Daoy (cell line): ENCODE measurements around the gene PCNX4. TPM values are rescaled to one million over a fixed set of nuclear protein-coding genes. Genes with fewer than 3 reads are reported as not detected.

Experiments used
- DNase-seq: peaks from one replicate; pipeline ENCODE4 v3.0.0-alpha.2; 2015; ENCODE audit warnings: low read depth
- total RNA-seq: library from RNA; depleted of rRNA; stranded (reverse); fragments of >200 nt; shearing (Covaris generic); gene quantifications from 2 replicates; pipeline ENCODE4 v1.2.3, GENCODE V29; 2014

Gene PCNX4
- total RNA-seq, 1 experiment from 2014 or later, result 113 TPM

DNA sequence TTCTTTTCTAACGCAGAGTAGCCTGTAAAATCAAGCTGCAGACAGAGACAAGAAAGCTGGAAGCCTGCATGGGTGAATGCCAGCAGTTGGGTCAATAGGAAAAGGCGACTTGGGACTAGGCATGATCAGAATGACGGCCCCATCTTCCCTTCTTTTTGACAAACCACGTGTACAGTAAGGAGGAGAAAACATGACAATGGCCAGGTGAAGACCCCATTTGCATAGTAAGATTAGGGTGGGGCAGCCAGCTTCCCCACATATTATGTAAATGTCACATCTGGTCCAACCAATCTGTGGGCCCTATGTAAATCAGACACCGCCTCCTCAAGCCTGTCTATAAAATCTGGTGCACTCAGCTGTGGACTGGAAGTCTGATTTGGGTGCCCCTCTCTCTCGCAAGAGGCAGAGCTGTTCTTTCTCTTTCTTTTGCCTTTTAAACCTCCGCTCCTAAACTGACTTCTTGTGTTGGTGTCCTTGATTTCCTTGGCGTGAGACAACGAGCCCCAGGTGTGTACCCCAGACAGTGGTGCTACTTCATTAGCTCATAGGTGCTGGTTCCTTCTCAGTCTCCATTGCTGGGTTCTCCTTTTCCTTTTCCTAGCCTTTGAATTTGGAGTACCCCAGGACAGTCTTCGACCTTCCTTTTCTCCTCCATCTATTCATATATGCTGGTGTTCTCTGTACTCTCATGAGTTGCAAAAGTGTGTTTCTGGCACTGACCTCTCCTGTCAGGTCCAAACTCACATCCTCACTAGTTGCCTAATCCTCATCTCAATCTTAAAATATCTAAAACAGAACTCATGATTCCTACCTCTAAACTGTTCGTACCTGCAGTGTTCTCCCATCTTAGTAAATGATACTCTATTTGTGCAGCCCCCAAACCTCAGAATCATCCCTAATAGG lies 82.9 kb downstream of the PCNX4 start:
- DNase-seq, result no peak

DNA sequence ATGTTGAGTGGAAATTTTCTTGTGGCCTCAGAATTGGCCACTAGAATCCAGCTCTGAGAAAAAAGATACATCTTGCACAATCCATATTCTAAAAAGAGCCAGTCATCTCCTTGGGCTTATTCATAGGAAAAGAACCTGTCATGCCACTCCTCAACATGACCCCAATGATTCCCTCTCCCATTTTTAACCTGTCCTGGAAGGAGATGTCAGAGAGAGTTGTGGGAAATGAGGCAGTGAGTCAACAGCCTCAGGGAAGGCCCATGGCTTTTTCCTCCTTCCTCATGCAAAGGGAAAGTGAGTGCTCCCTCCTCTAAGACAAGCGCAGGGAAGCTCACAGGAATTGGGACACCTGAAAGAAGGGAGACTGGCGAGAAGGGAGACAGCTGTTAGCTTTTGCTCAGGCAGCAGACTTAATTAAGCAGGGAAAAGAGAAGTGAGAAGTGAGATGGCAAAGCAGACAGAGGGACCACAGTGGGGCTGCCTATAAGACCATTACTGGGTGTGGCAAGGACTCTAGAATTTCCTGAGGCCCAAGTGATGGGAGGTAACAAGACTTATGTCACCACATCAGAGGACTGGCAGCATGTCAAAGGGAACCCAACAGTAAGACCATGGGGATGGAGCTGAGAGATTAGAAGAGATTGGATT lies 83.7 kb downstream of the PCNX4 start:
- no peak for DNase-seq

DNA sequence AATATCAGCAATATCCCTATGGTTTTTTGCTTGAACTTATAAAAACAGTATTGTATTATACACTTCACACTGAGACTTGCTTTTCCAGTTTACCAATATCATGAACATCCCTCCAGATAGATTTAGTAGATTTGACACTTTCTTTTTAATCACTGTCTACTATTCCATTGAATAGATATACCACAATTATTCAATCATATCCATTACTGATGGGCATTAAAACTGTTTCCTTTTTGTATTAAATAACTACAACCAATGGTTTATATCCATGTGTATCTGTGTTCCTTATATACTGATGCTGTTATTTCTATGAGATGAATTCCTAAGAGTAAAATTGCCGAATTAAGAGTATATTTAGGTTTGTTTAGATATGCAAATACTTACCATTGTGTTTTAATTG lies 86.4 kb downstream of the PCNX4 start:
- no peak for DNase-seq

DNA sequence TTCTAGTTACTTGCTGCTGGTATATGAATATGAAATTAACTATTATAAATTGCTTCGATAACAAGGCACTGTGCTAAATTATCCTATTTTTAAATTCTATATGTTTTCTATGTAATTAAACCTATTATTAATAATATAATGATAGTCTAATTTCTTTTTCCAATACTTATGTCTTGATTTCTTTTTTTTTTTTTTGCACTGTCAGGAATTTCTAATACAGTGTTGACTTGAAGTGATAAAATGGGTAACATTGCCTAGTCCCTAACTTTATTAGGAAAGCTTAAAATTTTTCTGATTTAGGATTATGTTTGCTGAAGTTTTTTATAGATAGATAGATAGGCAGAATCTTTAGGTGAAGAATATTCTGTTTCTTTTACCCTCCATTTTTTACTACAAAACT lies 87.1 kb downstream of the PCNX4 start:
- no peak for DNase-seq

DNA sequence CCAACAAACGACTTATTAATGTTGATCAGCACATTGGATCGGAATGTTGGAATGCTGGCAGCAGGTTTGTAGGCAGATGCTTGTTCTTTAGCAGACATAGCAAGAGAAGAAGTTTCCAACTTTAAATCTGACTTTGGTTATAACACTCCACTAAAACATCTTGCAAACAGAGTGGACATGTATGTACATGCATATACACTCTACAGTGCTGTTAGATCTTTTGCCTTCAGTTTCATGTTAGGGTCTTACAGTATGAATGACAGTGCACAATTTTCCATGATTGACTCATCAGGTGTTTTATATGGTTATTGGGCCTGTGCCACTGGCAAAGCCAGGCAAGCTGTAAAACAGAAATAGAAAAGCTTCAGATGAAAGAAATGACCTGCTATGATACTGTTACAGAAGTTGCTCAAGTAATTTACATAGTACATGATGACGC lies 87.7 kb downstream of the PCNX4 start:
- DNase-seq, result no peak

DNA sequence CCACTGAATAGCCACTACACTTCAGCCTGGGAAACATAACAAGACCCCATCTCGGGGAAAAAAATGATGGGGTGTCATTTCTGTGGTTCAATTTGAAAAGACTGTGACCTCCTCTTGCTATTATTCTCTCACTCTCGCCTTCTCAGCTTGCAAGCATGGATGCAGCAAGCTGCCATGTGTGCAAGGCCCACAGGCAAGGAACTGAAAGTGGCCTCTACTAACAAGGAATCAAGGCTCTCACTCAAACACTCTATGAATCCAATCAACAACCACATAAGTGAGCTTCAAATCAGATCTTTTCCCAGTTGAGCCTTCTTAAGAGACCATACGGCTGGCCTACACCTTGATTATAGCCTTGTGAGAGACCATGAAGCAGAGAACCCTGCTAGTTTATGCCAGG lies 91.4 kb downstream of the PCNX4 start:
- no peak for DNase-seq

DNA sequence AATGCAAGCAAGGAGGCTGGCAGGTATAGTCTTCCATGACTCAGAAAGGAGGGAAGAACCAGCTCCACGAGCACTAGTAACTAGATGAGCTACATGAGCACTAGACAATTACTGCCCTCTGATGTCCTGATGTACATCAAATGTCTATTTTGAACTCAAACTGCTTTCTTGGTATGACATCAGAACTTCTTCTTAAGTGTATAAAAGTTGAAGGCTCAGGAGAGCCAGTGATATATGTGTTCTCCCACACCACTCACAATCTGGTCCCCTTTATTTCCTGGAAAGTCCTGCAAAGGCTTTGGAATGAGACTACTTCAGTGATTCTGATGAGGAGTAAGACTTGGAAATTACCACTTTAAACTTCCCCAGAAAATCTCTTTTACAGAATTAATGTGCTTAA lies 92.0 kb downstream of the PCNX4 start:
- no peak for DNase-seq

DNA sequence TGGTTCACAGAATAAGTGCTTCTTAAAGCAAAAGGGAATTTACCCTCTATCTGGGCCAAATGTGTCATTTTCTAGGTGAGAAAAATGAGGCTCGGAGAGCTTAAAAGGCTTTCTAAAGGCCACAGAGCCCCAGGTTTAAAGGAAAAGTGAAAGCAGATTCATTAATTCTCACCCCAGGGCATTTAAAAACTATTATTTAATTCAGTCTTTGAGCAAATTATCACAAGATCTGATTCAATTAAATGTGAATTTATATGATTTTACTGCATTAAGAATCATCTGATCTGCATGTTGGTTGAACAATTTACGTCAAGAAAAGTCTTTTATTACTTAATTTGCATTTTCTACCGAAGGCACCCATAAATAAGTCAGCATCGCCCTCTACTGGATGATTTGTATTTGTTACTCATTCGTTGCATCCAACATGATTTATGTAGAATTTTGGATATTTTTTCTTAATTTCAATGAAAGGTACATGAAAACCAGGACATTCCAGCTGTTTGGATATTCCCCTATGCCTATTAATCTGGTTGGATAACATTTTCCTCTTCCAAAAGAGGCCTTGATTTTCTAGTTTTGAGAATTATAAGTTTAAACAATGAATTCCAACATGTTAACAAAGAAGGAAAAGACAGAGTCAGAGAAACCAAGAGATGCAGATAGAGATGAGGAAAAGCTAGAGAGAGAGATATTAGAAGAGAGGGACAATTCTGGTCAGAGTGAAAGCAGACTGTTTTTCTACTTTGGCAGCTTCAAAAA lies 92.6 kb downstream of the PCNX4 start:
- peak; percentile 57 for DNase-seq

DNA sequence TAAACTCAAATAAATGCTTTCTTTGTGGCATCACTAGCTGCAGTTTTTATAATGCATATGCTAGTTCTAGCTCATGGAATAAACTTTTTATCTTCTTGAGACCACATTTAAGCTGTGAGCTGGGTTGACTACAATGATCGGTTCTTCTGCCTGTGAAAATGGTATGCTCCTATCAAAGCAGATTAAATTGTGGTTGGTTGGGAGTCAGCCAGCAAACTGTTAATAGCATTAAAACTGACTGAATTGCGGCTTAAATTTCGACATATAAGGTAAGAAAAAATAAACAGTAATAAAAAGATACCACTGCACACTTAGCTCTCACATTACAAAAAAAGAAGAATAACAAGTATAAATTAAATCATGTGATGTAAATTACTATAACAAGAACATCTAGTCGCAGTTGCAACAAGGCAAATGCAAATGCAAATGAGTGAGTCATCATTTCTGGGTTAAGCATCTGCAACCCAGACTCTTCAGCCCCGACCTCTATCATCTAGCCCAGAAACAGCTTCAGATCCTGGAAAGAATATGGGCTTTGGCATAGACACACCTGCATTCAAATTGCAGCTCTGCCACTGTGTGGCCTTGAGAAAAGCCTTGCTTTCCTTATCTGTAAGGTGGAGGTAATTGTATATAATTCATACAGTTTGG lies 93.3 kb downstream of the PCNX4 start:
- DNase-seq, result no peak

DNA sequence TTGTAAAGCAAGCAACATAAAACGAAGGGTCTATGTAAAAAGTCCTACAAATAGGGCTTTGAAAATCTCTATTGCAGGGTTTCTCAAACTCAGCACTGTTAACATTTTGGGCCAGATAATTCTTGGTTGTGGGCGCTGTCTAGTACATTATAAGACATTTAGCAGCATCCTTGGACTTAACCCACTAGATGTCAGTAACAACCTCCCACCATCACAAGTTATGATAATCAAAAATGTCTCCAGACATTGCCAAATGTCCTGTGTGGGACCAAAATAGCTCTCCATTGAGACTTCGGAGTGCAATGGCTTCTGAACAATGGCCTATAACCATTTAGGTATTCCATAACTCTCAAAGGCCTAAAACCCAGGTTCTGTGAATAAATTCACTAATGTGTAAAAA lies 96.4 kb downstream of the PCNX4 start:
- no peak for DNase-seq

DNA sequence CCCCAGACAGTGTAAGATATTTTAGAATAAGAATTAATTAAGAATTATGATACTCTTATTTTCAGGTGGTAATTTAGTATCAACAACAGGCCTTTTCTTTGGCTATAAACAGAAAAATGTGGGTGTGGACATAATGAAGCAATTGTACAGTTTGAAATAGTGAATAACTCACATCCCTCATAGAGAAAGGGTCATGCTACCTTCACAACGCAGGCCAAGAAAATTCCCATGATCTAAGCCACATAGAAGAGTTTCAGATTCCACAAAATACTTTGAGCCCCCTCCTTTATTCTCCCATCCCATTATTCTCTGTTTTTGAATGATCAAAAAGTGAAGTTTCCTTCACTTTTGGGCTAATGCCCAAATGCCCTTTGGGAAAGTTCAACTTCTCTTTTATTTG lies 97.0 kb downstream of the PCNX4 start:
- DNase-seq, result no peak

DNA sequence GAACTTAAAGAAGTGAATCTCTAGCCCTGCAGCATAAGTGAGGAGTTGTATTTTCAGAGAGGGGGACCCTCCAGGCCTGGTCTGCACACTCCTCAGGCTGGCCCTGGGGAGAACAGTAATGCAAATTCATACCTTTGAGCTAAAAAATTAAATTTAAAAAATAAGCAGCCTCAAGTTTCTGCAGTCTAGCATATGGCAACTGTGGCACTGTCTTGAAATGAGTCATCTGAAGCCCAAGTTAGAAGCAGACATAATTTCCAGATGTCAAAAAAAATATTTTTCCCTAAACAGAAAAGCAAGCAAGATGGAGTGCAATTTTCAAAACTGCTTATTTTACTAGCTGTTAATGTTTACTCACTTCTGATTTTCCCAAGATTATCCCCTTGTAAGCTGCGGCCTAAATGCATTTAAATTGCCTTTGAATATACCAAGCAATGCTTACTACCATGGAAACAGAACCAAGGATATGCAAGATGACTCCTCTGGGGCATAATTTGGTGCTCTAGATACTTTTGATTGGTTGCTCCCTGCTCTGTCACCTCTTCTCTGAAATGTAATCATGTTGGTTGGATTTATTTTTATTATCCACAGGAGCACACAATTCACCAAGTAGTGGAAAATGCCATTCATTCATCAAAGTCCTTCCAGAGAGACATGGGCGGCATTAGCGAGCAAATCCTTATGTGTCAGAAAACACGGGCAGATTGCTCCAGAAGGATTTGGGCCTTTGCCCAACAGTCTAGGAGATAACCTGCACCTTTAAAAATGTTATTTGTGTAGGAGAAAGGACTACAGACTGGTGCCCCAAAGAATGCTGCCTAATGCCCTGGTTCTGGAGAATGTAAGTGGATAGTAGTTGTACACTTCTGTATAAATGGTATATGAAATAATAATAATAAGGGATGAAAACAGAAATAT lies 98.5 kb downstream of the PCNX4 start:
- no peak for DNase-seq

DNA sequence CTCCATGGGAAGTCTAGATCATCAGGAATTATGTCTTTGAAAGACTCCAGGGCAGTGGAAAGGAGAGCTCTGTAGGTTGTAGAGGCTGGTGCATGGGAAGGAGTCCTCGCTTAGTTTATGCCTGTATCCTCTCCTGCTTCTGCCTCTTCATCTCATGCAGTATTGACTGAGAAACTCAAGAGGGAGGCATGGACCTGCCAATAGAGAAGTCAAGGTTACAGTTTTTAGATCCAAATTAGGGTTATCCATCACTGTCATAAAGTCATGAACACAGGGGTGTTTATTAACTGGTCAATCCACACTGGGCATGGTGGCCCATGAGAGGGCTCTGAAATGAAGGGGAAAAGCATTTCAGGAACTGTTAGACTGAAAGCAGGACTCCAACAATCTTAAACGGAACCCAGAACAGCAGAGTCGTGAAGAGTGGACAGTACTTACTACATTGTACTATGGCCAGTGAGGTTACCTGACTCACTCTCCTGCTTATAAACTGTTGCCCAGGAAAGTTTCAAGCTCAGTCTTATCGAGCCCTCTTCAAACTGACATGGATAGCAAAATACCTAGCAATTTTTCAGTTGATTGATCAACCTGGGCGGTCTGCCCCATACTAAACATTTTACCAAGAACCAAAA lies 103.6 kb downstream of the PCNX4 start:
- no peak for DNase-seq

DNA sequence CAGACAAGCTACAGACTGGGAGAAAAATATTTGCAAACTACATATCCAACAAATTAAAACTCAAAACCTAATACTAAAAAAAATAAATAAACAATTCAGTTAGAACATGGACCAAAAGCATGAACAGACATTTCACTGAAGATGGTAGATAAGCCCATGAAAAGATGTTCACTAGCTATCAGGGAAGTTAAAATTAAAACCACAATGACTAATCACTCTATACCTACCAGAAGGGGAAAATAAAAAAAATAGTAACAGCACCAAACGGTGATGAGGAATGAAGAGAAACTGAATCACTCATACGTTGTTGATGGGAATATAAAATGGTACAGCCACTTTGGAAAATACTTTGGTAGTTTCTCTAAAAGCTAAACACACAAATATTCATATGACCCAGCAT lies 104.6 kb downstream of the PCNX4 start:
- DNase-seq, result no peak

DNA sequence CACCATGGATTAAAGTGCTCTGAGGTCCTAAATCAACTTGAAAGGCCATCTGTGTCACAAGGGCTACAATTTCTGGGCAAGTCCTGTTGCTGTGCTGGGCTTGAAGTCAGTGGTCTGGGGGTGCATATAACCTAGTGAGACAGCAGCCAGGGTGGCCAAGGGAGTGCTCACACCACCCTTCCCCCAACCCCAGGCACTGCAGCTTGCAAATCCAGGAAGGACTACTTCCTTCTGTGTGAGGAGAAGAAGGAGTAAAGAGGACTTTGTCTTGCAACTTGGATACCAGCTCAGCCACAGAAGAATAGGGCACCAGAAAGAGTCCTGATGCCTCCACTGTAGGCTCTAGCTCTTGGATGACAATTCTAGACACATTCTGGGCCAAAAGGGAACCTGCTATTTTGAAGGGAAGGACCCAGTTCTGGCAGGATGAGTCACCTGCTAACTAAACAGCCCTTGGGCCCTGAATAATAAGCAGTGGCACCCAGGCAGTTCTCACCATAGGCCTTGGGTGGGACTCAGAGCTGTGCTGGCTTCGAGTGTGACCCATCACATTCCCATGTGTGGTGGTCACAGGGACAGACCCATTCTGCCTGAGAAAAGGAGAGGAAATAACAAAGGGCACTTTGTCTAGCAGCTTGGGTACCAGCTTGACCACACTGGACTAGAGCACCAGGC lies 106.0 kb downstream of the PCNX4 start:
- peak; percentile 57 for DNase-seq

DNA sequence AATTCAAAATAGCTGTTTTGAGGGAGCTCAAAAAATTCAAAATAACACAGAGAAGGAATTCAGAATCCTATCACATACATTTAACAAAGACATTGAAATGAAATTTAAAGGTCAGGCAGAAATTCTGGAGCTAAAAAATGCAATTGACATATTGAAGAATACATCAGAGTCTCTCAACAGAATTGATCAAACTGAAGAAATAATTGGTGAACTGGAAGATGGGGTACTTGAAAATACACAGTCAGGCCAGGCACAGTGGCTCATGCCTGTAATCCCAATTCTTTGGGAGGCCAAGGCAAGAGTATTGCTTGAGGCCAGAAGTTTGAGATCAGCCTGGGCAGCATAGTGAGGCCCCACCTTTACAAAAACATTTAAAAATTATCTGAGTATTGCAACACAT lies 107.6 kb downstream of the PCNX4 start:
- DNase-seq, result no peak

DNA sequence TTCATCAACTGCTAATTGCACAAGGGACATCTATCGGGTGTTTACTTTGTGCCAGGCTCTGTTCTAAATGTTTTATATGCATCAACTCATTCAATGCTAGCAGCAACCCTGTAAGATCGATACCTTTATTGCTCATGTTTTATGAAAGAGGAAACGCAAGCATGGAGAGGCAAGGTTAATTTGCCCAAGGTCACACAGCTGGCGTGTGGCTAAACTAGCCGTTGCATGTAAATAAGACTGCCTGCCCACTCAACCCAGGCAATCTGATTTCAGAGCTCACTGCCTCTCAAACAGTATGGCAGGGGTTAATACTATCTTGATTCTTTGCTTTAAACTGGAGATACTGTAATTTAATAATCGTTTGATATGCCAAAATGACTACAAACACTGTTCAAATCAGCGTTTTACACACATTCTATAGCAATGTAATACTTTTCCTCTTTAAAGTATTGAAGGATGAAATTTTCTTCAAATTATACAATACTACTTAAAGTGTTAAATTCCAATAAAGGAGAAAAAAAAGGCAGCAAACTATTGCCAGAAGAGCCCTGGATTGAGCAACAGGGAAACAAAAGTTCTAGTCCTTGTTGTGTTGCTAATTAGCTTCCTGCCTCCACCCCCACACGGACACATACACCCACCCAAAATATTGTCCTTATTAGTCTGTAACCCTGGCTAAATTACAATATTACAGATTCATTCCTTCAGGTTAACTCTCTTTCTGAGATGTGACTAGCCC lies 112.5 kb downstream of the PCNX4 start:
- no peak for DNase-seq

DNA sequence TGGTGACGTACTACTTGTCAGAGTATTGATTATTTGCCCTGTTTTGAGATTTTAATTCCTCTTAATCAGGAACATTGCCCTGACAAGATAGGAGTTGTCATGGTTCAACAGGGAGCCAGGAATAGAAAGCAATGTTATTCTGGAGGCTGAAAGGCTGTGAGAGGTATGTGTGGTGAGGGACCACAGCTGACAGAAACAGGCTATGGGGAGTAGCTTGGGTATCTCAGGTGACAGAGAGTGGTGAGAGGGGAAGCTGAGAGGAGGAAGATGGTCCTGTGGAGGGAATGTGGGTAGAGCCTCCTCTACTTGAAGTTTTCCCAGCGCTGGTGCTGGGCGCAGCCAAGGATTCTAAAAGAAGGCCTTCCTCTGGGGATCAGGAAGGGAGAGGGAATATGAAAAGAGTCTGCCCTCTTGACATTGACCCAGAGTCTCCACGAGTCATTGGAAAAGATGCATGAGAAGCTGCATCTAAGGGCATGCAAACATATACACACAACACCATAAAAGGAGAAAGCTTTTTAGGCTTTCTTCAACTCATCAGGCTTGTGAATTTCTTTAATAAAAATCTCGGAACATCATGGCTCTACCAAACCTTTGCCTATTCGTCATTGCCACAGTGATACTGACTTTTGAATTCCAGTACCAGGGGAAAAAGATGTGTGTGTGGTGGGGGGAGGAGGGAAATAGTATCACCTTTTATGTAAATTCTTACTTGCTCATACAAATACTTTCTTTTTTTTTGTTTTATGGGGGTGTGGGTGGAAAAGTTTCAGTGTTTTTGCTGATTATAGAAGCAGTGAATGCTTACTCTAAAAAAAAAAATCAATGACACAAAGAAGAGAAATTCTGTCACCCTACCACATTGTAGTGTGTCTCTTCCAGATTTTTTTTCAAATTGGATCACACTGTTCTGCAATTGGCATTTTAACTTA lies 113.4 kb downstream of the PCNX4 start:
- DNase-seq, result no peak
